GM23338 (cell line): ENCODE measurements around the gene CD59. TPM values are rescaled to one million over a fixed set of nuclear protein-coding genes. Genes with fewer than 3 reads are reported as not detected.

Source experiments
- ATAC-seq: fragments of 200-7000 bp; cut with Tn5 transposase; 3 replicates; pipeline ENCODE4 v1.9.1; 2020
- DNase-seq: peaks from one replicate; pipeline ENCODE4 v3.0.0-alpha.2; 2015; ENCODE audit warnings: low spot score
- H2AFZ ChIP-seq: fragments of 200-600 bp; sonication (generic); 2 replicates; pipeline ENCODE4 v1.8.0; 2016; ENCODE audit warnings: antibody characterized with exemption, mild to moderate bottlenecking, moderate library complexity
- H3F3A ChIP-seq: fragments of 200-600 bp; sonication (generic); replicated peaks from 2 replicates; pipeline ENCODE4 v1.8.0; 2017; ENCODE audit warnings: antibody characterized with exemption, mixed run types, low read depth
- H3K27ac ChIP-seq: fragments of 200-600 bp; sonication (generic); 2 replicates; pipeline ENCODE4 v1.6.1; 2016; ENCODE audit warnings: low read depth
- H3K27me3 ChIP-seq: fragments of 200-600 bp; sonication (generic); 2 replicates; pipeline ENCODE4 v1.8.0; 2016; ENCODE audit warnings: mild to moderate bottlenecking, mixed run types, moderate library complexity; ENCODE audit not compliant: insufficient read depth
- H3K36me3 ChIP-seq: fragments of 200-600 bp; sonication (generic); 2 replicates; pipeline ENCODE4 v1.8.0; 2016; ENCODE audit warnings: mild to moderate bottlenecking; ENCODE audit not compliant: insufficient read depth
- H3K4me1 ChIP-seq: fragments of 200-600 bp; sonication (generic); 2 replicates; pipeline ENCODE4 v1.8.0; 2016; ENCODE audit warnings: mild to moderate bottlenecking, moderate library complexity; ENCODE audit not compliant: insufficient read depth
- H3K4me2 ChIP-seq: fragments of 200-600 bp; sonication (generic); 2 replicates; pipeline ENCODE4 v1.7.1; 2017; ENCODE audit warnings: mixed run types
- H3K4me3 ChIP-seq: fragments of 200-600 bp; sonication (generic); 2 replicates; pipeline ENCODE4 v1.6.1; 2016; ENCODE audit warnings: mixed run types
- H3K79me2 ChIP-seq: fragments of 200-600 bp; sonication (generic); replicated peaks from 2 replicates; pipeline ENCODE4 v1.8.0; 2017; ENCODE audit warnings: mild to moderate bottlenecking; ENCODE audit not compliant: insufficient read depth
- H3K9me2 ChIP-seq: fragments of 200-600 bp; sonication (generic); 2 replicates; pipeline ENCODE4 v1.8.0; 2017; ENCODE audit not compliant: insufficient read depth
- H4K20me1 ChIP-seq: fragments of 200-600 bp; sonication (generic); replicated peaks from 2 replicates; pipeline ENCODE4 v1.8.0; 2017; ENCODE audit warnings: mild to moderate bottlenecking; ENCODE audit not compliant: insufficient read depth
- H3K27ac Mint-ChIP-seq: 2 replicates; pipeline ENCODE4 v1.8.0; 2020; ENCODE audit warnings: inconsistent platforms, mild to moderate bottlenecking, moderate library complexity, mixed read lengths
- H3K27me3 Mint-ChIP-seq: 3 replicates; pipeline ENCODE4 v1.8.0; 2022; ENCODE audit warnings: low read depth, mild to moderate bottlenecking, moderate library complexity, mixed read lengths, inconsistent platforms; ENCODE audit not compliant: insufficient read depth, poor library complexity
- H3K36me3 Mint-ChIP-seq: 3 replicates; pipeline ENCODE4 v1.8.0; 2021; ENCODE audit warnings: low read depth, mild to moderate bottlenecking, inconsistent platforms, moderate library complexity, mixed read lengths
- H3K4me1 Mint-ChIP-seq: 3 replicates; pipeline ENCODE4 v1.8.0; 2020; ENCODE audit warnings: mild to moderate bottlenecking, inconsistent platforms, mixed read lengths
- H3K4me3 Mint-ChIP-seq: 3 replicates; pipeline ENCODE4 v1.8.0; 2021; ENCODE audit warnings: moderate library complexity, mild to moderate bottlenecking, inconsistent platforms, mixed read lengths
- H3K9me3 Mint-ChIP-seq: 3 replicates; pipeline ENCODE4 v1.8.0; 2020; ENCODE audit warnings: moderate library complexity, mild to moderate bottlenecking, inconsistent platforms, mixed read lengths
- CTCF ChIP-seq, 2 experiments: fragments of 200-600 bp in 1 of 2; sonication (generic) in 1 of 2; conservative IDR thresholded peaks; 2 replicates each; pipeline versions ENCODE4 v1.5.1 to v1.6.1; 2016 to 2017; ENCODE audit warnings: antibody characterized with exemption in 2 of 2, low read depth in 2 of 2, mild to moderate bottlenecking in 2 of 2, moderate library complexity in 1 of 2
- ETS1 ChIP-seq: IDR thresholded peaks from 2 replicates; pipeline ENCODE4 v1.6.1; 2016; ENCODE audit warnings: antibody characterized with exemption
- EZH2 ChIP-seq: fragments of 200-600 bp; sonication (generic); IDR thresholded peaks from one replicate; pipeline ENCODE4 v1.8.0; 2017; ENCODE audit warnings: antibody characterized with exemption, mild to moderate bottlenecking, low read depth; ENCODE audit not compliant: unreplicated experiment
- EZH2phosphoT487 ChIP-seq: fragments of 200-600 bp; sonication (generic); IDR thresholded peaks from one replicate; pipeline ENCODE4 v1.8.1; 2018; ENCODE audit warnings: antibody characterized with exemption; ENCODE audit not compliant: unreplicated experiment
- POLR2AphosphoS5 ChIP-seq: IDR thresholded peaks from 2 replicates; pipeline ENCODE4 v1.6.1; 2016; ENCODE audit warnings: antibody characterized with exemption, low read depth
- REST ChIP-seq: IDR thresholded peaks from one replicate; pipeline ENCODE4 v1.6.1; 2018; ENCODE audit warnings: antibody characterized with exemption; ENCODE audit not compliant: unreplicated experiment
- ZNF114 ChIP-seq: fragments of 250-450 bp; sonication (Bioruptor Pico); IDR thresholded peaks from 2 replicates; pipeline ENCODE4 v1.5.0; 2020; ENCODE audit warnings: mild to moderate bottlenecking, moderate library complexity
- ZNF331 ChIP-seq: fragments of 250-450 bp; sonication (Bioruptor Pico); IDR thresholded peaks from 2 replicates; pipeline ENCODE4 v1.5.0; 2020; ENCODE audit warnings: low read depth, mild to moderate bottlenecking, moderate library complexity
- ZNF462 ChIP-seq: fragments of 250-450 bp; sonication (Bioruptor Pico); IDR thresholded peaks from 2 replicates; pipeline ENCODE4 v1.5.0; 2020; ENCODE audit warnings: mild to moderate bottlenecking, moderate library complexity
- polyA plus RNA-seq: library from polyadenylated mRNA; unstranded; fragments of >200 nt; fragmentation: Nextera tagmentation; extraction: Ambion mirVana; gene quantifications from 2 replicates; pipeline ENCODE4 v1.2.1, GENCODE V29; 2016
- total RNA-seq: library from RNA; depleted of rRNA; stranded (reverse); fragments of >200 nt; shearing (Covaris generic); gene quantifications from 2 replicates; pipeline ENCODE4 v1.2.3, GENCODE V29; 2014

CD59 gene
- total and polyA plus RNA-seq, 2 experiments from 2014 or later = 41.5 to 86.6 TPM

- no peak for TF ChIP-seq ZNF462 (CRISPR knock-in tag)
- no peak for TF ChIP-seq CTCF (conservative IDR thresholded peaks at IDR 0.05; ENCODE audit: low read depth in 2 of 2)
Measured at GRCh38 chr11:33700063-33700501, 36.1 kb downstream of the CD59 start (continued).

GRCh38 chr11:33699515-33700062, 36.6 kb downstream of the CD59 start:
- H3K36me3 Mint-ChIP-seq = no peaks in the 10 kb centered on the region
- H4K20me1 ChIP-seq = no peaks in the 10 kb centered on the region
- peak overlapping the region; percentile 84 for H3K4me2 ChIP-seq
- H3F3A ChIP-seq = no peaks in the 10 kb centered on the region
- ATAC-seq (no peak), DNase-seq (no peak)
- peak overlapping the region; percentile 93 for H2AFZ ChIP-seq
- no peaks in the 10 kb centered on the region; the same call in 2 of the 3 replicates for H3K9me3 Mint-ChIP-seq
- H3K36me3 ChIP-seq = no peaks in the 10 kb centered on the region
- no peak overlapping the region for H3K27ac Mint-ChIP-seq
- H3K27me3 Mint-ChIP-seq = peaks cover 12% of the 10 kb centered on the region
- H3K4me1 Mint-ChIP-seq = peaks cover 31% of the 10 kb centered on the region
- H3K27me3 ChIP-seq = peaks cover 10% of the 10 kb centered on the region
- no peaks in the 10 kb centered on the region for H3K79me2 ChIP-seq
- H3K4me1 ChIP-seq = peaks cover 24% of the 10 kb centered on the region
- H3K27ac ChIP-seq = no peak overlapping the region
- H3K9me2 ChIP-seq = 0 out of 2 replicates have a peak, but pooled peaks cover 4% of the 10 kb centered on the region
- peak overlapping the region; percentile 81 for H3K4me3 Mint-ChIP-seq
- peak overlapping the region; percentile 76 for H3K4me3 ChIP-seq
- TF ChIP-seq EZH2phosphoT487 = no peak
- no peak for TF ChIP-seq EZH2
- TF ChIP-seq ETS1 = no peak
- TF ChIP-seq ZNF331 = no peak
- no peak for TF ChIP-seq ZNF114 (CRISPR knock-in tag)
- TF ChIP-seq REST = no peak
- no peak for TF ChIP-seq CTCF (conservative IDR thresholded peaks at IDR 0.05; ENCODE audit: low read depth in 2 of 2)
- no peak for TF ChIP-seq POLR2AphosphoS5
